Upper lobe of left lung (tissue), 4 donors: Measurements from ENCODE around the gene GSTM1.

Experiments used
- CTCF ChIP-seq, 6 experiments: fragments of 450-650 bp in 4 of 6; fragments of 200-600 bp in 2 of 6; sonication (generic) in 2 of 6; IDR thresholded peaks; one replicate each; pipeline ENCODE4 v1.5.1; 2016 to 2019; ENCODE audit warnings: antibody characterized with exemption in 6 of 6
- POLR2A ChIP-seq, 4 donors: fragments of 450-650 bp; IDR thresholded peaks; one replicate each; pipeline ENCODE4 v1.5.1; 2016 to 2017; ENCODE audit warnings: antibody characterized with exemption in 4 of 4, mild to moderate bottlenecking in 2 of 4
- POLR2AphosphoS5 ChIP-seq, 2 donors: sonication (generic); formaldehyde crosslinking; IDR thresholded peaks; one replicate each; pipeline ENCODE4 v1.5.1; 2017; ENCODE audit warnings: antibody characterized with exemption in 2 of 2

- no peak for TF ChIP-seq POLR2AphosphoS5 (IDR thresholded peaks at IDR 0.05)
- TF ChIP-seq POLR2A (IDR thresholded peaks at IDR 0.05), result no peak
- TF ChIP-seq CTCF (IDR thresholded peaks at IDR 0.05), result peak in 1 of 6 experiments; percentile 9
Observed at GRCh38 chr1:109649491-109649914, 38.1 kb upstream of the GSTM1 start.
